Muscle layer of colon (tissue), 2 donors: ENCODE results near the gene PSME3IP1.

ENCODE experiments used
- H3K27ac ChIP-seq: one replicate; pipeline ENCODE4 v1.7.0; 2013; ENCODE audit warnings: low read depth, mild to moderate bottlenecking, low read length, moderate library complexity
- H3K27me3 ChIP-seq, 2 donors: one replicate each; pipeline ENCODE4 v1.7.0; 2013; ENCODE audit warnings: low read length in 2 of 2, mild to moderate bottlenecking in 2 of 2; ENCODE audit not compliant: insufficient read depth in 2 of 2, control insufficient read depth in 1 of 2
- H3K36me3 ChIP-seq: one replicate; pipeline ENCODE4 v1.7.0; 2013; ENCODE audit warnings: mild to moderate bottlenecking, low read length; ENCODE audit not compliant: insufficient read depth
- H3K4me1 ChIP-seq: one replicate; pipeline ENCODE4 v1.7.0; 2013; ENCODE audit warnings: mild to moderate bottlenecking, low read length; ENCODE audit not compliant: insufficient read depth
- H3K4me3 ChIP-seq, 2 donors: one replicate each; pipeline ENCODE4 v1.7.0; 2013; ENCODE audit warnings: low read length in 2 of 2, low read depth in 1 of 2, mild to moderate bottlenecking in 1 of 2, moderate library complexity in 1 of 2
- H3K9ac ChIP-seq: one replicate; pipeline ENCODE4 v1.7.0; 2013; ENCODE audit warnings: low read length
- H3K9me3 ChIP-seq: one replicate; pipeline ENCODE4 v1.7.0; 2013; ENCODE audit warnings: mild to moderate bottlenecking, low read length
- donor health status: abdominal sarcoma.
- donor health status: Adenocarcinoma of cecum.

Gene PSME3IP1

DNA sequence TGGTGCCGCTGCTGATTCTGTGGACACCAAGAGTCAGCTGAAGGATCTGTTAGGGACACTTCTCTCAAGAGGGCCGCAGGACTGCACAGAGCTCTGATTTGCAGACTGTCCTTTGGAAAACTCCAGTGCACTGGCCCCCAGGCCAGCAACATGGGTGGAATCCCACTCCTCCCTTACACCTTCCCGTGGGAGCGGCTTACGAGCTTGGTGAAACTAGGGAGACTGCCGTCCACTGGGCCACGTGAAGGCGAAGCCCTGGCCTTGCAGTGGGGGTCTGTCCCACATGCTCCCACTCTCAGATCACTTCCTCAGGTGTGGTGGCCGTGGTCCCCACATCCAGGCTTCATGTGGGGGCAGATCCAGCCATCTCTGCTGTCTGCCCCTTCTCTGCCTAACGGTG, 36.4 kb downstream of the PSME3IP1 start:
- H3K9ac ChIP-seq: no peak overlapping the region
- peaks cover 22% of the 10 kb centered on the region for H3K36me3 ChIP-seq
- H3K27me3 ChIP-seq: no peaks in the 10 kb centered on the region
- H3K4me1 ChIP-seq: peaks cover 23% of the 10 kb centered on the region
- no peak overlapping the region for H3K4me3 ChIP-seq
- no peak overlapping the region for H3K27ac ChIP-seq
- no peaks in the 10 kb centered on the region for H3K9me3 ChIP-seq

DNA sequence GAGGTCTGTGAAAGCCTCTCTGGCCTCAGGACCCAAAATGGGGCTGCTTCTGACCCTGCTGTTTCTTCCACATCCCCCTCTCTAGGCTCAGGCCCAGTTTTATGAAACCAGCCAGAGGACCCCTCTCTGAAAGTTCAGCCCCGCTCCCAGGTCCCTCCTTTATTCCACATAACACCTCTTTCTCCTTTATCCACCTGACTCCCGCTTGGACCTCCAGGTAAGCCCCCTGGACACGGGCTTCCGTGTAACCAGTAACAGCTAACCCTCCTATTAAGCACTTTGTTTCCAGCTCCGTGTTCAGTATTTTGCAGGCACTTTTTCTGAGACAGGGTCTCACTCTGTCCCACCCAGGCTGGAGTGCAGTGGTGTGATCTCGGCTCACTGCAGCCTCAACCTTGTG, 37.4 kb downstream of the PSME3IP1 start:
- Histone ChIP-seq H3K9me3 (no peaks in the 10 kb centered on the region), H3K27me3 (no peaks in the 10 kb centered on the region), H3K4me3 (no peak overlapping the region), H3K9ac (no peak overlapping the region), H3K4me1 (peaks cover 18% of the 10 kb centered on the region), H3K36me3 (peaks cover 21% of the 10 kb centered on the region), H3K27ac (no peak overlapping the region)

DNA sequence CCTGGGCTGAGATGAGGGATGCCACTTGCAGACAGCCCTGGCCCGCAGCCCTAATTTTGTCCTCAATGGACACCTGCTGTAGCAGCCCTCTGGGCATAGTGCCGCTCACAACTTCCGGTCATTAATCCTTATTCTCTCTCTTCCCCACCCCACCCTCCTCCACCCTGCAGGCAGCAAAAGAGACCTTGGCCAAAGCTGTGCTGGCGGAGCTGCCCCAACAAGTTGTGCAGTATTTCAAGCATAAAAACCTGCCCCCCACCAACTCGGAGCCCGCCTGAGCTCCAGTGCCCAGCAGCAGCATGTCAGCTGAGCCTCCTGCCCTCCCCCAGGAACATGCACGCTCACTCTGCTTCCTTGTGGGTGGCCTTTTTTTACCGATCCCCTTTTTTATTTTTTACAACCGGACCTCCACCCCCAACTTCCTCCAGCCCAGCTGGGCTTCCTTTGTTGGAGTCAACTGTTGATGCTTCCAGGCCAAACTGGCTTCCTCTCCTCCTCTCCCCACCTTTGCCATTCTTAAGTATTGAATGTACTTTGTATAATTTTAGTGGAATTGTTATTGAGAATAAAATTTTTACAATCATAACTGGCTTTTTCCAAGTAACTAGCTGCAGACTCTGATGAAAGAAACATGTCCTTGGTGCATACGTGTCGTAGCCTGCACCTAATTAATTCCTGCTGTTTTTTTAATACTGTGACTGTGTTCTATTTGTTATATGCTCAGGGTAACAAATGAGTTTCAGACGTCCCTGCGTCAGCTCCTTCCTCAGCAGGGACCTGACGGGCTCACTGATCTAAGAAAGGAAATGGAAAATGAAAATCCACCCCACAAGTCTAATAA, 38.2 kb downstream of the PSME3IP1 start:
- peaks cover 12% of the 10 kb centered on the region for H3K4me1 ChIP-seq
- H3K27me3 ChIP-seq: no peaks in the 10 kb centered on the region
- no peak overlapping the region for H3K4me3 ChIP-seq
- H3K9ac ChIP-seq: no peak overlapping the region
- H3K27ac ChIP-seq: no peak overlapping the region
- H3K9me3 ChIP-seq: no peaks in the 10 kb centered on the region
- H3K36me3 ChIP-seq: peaks cover 12% of the 10 kb centered on the region

DNA sequence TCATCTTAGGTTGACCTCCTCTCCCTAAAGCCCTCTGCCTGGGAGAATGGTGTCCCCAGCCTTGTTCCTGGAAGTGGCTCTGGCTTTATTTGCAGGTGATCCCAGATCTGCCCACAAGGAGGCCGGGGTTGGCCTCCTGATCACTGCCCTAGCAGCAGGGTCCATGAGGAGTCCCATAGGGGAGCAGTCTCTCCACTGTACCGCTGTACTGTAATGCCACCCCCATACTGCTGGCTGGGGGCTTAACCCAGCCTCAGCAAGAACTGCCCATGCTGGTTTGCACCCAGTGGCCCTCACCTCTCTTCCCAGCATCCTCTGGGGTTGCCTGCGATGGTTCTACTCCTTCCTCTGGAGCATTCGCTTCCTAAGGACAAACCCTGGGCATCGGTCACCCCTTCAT, 39.1 kb downstream of the PSME3IP1 start:
- no peak overlapping the region for H3K27ac ChIP-seq
- H3K36me3 ChIP-seq: peaks cover 9% of the 10 kb centered on the region
- no peaks in the 10 kb centered on the region for H3K27me3 ChIP-seq
- peaks cover 12% of the 10 kb centered on the region for H3K4me1 ChIP-seq
- H3K9ac ChIP-seq: no peak overlapping the region
- no peaks in the 10 kb centered on the region for H3K9me3 ChIP-seq
- no peak overlapping the region for H3K4me3 ChIP-seq

DNA sequence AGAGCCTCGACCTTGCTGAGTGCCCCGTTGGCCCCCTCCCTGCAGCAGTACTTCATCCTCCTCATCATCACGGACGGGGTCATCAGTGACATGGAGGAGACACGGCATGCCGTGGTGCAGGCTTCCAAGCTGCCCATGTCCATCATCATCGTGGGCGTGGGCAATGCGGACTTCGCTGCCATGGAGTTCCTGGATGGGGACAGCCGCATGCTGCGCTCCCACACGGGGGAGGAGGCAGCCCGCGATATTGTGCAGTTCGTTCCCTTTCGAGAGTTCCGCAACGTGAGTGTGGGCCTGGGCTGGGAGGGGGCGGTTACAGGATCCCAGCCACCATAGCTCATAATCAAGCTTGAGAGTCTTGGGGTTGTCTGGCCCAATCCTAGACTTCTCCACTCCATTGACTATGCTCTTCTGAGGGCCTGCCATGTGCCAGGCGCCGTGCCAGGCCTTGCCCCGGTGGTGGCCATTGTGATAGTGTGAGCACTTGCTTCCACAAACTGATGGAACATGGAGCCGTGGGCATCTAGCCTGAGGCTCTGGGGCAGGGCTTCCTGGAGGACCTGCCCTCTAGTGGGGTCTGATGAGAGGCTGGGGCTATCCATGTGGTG, 39.7 kb downstream of the PSME3IP1 start:
- Histone ChIP-seq H3K4me1 (peaks cover 12% of the 10 kb centered on the region), H3K27me3 (no peaks in the 10 kb centered on the region), H3K27ac (no peak overlapping the region), H3K9me3 (no peaks in the 10 kb centered on the region), H3K36me3 (peaks cover 7% of the 10 kb centered on the region), H3K9ac (no peak overlapping the region), H3K4me3 (no peak overlapping the region)

DNA sequence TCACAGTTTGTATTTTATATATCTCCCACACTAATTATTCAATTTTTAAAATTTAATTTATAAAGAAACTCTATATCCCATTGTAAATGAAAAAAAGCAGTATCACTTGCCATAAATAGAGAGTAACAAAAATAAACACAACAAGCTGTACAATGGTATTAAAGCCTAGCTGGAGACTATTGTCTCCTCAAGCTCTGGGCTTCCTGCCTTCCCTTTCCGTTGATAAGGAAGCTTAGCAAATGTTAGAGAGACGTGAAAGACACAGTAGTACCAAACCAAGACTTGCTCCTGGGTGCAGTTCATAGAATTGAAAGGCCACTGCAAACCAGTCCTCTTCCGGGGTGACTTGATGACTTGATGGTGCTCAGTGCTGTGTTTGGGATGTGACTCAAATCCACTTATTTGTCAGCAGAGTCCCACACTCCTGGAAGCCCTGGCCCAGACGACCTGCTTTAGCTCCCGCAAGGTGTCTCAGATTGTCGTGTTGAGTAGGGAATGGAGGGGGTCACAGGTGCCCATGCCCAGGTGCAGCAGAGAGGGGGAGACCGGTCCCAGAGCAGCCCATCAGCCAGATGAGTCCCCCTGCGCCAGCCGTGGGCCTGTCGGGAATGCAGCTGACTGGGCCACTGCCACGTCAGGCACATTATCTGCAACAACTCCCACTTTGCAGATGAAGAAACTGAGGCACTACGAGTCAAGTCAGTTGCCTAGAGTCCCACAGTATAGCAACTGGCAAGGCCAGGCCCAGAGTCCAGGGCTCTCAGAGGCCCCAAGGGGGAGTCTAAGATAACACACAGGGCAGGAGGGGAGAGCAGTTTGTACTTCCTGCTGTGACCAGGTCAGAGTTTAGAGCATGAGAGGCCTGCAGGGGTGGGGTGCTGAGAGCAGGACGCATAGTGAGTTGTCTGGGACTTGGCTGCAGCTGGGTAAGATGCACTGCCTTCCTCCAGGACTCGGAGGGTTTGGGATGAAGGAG, 40.5 kb downstream of the PSME3IP1 start:
- no peak overlapping the region for H3K9ac ChIP-seq
- H3K27me3 ChIP-seq: no peaks in the 10 kb centered on the region
- no peak overlapping the region for H3K4me3 ChIP-seq
- H3K9me3 ChIP-seq: no peaks in the 10 kb centered on the region
- H3K36me3 ChIP-seq: no peaks in the 10 kb centered on the region
- no peak overlapping the region for H3K27ac ChIP-seq
- peaks cover 12% of the 10 kb centered on the region for H3K4me1 ChIP-seq

DNA sequence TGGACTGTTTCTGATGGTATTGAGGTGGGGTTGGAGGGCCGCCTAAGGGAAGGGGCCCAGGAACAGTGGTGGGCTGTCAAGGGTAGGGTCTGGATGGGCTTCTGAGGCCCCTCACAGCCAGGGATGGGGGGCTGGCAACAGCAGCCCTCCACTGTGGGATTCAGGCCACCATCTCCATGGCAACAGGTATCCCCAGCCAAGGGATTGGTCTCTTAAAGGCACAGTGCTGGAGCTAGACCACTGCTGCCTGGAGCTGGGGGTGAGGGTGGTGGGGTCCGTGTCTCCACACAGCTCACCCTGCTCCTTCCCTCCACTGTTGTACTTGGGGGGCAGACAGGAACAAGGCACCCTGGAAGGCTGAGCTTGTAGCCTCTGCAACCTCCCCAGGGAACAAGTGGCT, 41.8 kb downstream of the PSME3IP1 start:
- no peaks in the 10 kb centered on the region for H3K27me3 ChIP-seq
- H3K9ac ChIP-seq: no peak overlapping the region
- H3K4me1 ChIP-seq: peaks cover 12% of the 10 kb centered on the region
- no peaks in the 10 kb centered on the region for H3K9me3 ChIP-seq
- no peak overlapping the region for H3K4me3 ChIP-seq
- no peaks in the 10 kb centered on the region for H3K36me3 ChIP-seq
- no peak overlapping the region for H3K27ac ChIP-seq

DNA sequence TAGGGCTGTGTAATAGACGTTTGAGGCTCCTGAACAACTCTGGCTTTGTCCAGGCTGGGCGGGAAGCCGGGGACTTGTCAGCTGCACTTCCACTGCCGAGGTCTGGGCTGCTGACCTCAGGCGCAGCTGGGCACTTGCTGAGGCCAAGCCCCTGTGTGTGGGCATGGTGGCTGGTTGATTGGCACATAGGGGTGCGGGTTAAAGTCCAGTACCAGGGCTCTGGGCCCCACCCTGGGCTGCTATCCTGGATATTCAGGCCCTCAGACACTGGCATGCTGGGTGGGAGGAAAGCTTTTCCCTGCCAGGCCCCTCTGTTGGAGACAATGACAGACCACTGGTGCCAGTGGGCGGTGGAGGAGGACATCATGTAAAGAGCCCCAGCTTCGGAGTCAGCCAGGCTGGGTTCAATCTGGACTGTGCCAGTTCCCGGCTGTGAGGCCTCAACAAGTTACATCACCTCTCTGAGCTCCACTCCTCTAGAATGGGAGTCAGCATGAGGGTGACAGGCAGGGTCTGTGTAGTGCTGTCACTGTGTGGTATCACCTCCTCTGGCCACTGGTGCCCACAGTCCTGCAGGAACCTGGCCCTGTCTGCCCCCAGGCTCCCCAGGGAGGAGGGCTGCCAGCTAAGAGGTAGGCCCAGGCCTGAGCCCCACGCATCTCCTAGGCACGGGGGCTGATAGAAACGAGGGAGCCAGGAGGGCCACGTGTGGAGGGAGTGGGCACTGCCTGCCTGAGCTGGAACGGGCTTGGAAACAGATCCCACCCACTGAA, 42.5 kb downstream of the PSME3IP1 start:
- Histone ChIP-seq H3K27me3 (no peaks in the 10 kb centered on the region), H3K4me1 (peaks cover 12% of the 10 kb centered on the region), H3K9ac (no peak overlapping the region), H3K27ac (no peak overlapping the region), H3K4me3 (no peak overlapping the region), H3K36me3 (no peaks in the 10 kb centered on the region), H3K9me3 (no peaks in the 10 kb centered on the region)

DNA sequence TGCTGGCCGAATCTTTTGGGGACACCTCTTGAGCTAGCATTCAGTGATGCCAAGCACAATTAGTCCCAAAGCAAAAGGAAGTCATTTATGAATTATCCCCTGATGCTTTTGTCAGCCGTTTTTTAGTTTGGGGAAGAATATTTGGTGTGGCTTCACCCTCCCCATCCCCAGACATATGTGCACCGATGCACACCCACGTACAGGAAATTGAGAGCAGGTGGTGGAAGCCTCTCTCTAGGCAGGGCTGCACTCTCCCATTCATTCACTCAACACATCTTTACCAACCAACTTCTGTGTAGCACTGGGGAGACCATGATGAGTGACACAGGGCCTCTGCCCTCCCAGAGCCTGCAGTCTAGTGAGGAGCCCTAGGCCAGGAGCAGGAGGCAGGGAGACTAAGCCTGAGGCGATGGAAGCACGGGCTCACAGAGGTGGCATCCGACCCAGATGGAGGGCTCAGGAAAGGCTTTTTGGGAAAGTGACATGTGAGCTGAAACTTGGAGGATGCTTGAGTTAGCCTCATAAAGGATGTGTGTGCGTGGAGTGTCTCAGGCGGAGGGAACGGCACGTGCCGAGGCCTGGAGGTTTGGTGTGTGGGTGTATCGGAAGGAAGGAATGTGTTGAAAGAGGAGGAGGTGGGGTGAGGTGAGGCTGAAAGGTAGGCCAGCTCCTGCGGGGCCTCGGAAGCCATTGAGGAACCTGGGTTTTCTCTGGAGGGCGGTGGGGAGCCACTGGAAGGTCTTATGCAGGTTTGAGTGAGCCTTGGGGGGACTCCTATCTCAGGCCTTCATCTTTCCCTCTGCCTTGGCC, 43.8 kb downstream of the PSME3IP1 start:
- H3K27me3 ChIP-seq: no peaks in the 10 kb centered on the region
- no peaks in the 10 kb centered on the region for H3K36me3 ChIP-seq
- no peak overlapping the region for H3K27ac ChIP-seq
- peaks cover under 1% of the 10 kb centered on the region for H3K4me1 ChIP-seq
- H3K9ac ChIP-seq: no peak overlapping the region
- H3K9me3 ChIP-seq: no peaks in the 10 kb centered on the region
- H3K4me3 ChIP-seq: no peak overlapping the region

DNA sequence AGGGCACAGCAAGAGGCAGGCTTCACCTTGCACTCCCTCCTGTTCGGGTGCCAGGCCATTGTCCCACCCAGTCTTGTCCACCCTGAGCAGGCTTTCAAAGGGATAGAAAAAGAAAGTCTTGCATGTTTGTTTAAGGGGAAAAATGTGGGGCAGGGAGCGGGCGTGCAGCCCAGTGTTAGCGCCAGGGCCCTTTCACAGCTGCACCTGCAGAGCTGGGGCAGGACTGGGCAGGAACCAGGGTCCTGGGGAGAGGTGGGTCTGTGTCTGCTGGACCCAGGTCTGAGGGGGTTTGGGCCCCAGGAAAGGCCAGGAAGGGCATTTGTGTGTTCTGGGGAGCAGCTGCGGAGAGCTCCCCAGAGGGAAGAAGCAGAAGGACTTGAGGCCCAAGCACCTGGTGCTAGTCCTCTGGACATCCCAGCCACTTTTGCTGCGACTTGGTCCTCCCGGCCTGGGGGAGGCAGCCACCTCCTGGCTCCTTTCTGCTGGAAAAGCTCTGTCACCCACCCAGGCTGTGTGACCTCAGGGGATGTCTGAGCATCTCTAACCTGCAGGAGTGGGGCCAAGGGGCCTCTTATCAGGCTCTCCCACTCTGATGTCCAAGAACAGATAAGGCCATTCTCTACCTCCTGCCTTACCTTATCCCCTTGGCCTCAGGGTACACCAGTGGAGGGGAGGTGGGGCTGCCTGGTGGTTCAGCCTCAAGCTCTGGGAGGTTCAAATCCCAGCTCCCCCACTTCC, 44.7 kb downstream of the PSME3IP1 start:
- Histone ChIP-seq H3K4me1 (no peaks in the 10 kb centered on the region), H3K9me3 (no peaks in the 10 kb centered on the region), H3K27me3 (no peaks in the 10 kb centered on the region), H3K27ac (no peak overlapping the region), H3K36me3 (no peaks in the 10 kb centered on the region), H3K9ac (no peak overlapping the region), H3K4me3 (no peak overlapping the region)
